Stomach (tissue), 4 donors: Measurements from ENCODE around the gene MGAT4B.

Experiments
- POLR2A ChIP-seq, 4 donors: fragments of 450-650 bp; IDR thresholded peaks; one replicate each; pipeline ENCODE4 v1.6.1; 2016; ENCODE audit warnings: antibody characterized with exemption in 4 of 4, control low read depth in 2 of 4, mild to moderate bottlenecking in 1 of 4, moderate library complexity in 1 of 4
- TF ChIP-seq, protein P1 (sequence below), 7 experiments: fragments of 450-650 bp in 4 of 7; fragments of 200-600 bp in 3 of 7; sonication (generic) in 3 of 7; IDR thresholded peaks; one replicate each; pipeline ENCODE4 v1.5.1; 2016 to 2019; ENCODE audit warnings: antibody characterized with exemption in 7 of 7, control low read depth in 2 of 7, mild to moderate bottlenecking in 1 of 7

DNA sequence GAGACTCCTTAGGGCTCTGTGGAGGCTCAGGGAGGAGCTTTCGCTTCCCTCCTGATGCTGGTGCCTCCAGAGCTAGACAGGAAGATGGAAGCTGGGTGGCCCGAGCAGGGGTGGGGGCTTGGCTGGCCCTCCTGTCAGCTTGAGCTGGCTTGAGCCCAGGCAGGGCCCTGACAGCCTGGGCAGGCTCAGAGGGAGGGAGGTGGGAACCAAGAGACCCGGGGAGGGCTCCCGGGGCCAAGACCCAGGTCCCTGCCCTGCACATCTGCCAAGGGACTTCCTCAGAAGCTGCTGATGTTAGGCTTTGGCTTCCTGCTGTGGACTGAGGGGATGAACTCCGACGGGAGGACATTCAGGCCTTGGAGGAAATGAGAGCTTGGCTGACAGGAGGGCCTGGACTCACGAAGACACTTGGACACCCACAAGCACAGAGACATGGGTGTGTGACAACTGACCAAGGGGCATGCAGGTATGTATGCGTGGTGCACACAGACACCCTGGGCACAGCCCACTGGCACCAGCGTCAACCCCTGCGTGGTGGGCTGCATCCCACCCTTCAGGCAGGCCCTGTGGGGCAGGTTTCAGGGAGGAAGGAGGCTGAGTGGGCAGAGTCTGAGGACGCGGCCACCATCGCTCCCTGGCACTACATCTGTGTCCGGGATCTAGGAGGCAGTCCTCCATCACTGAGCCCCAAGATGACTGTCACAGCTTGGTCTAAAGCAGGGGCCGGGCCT is 14.6 kb downstream of the MGAT4B start:
- TF ChIP-seq, protein P1, sequence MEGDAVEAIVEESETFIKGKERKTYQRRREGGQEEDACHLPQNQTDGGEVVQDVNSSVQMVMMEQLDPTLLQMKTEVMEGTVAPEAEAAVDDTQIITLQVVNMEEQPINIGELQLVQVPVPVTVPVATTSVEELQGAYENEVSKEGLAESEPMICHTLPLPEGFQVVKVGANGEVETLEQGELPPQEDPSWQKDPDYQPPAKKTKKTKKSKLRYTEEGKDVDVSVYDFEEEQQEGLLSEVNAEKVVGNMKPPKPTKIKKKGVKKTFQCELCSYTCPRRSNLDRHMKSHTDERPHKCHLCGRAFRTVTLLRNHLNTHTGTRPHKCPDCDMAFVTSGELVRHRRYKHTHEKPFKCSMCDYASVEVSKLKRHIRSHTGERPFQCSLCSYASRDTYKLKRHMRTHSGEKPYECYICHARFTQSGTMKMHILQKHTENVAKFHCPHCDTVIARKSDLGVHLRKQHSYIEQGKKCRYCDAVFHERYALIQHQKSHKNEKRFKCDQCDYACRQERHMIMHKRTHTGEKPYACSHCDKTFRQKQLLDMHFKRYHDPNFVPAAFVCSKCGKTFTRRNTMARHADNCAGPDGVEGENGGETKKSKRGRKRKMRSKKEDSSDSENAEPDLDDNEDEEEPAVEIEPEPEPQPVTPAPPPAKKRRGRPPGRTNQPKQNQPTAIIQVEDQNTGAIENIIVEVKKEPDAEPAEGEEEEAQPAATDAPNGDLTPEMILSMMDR (IDR thresholded peaks at IDR 0.05): no peak
- TF ChIP-seq POLR2A (IDR thresholded peaks at IDR 0.05): no peak
